Ectodermal cell (in vitro differentiated cells): ENCODE data around the gene KCTD17.

Experiments used
- H3K27ac ChIP-seq: 2 replicates; pipeline ENCODE4 v1.7.0; 2013; ENCODE audit warnings: mild to moderate bottlenecking, low read depth, low read length; ENCODE audit not compliant: insufficient read depth, poor library complexity, severe bottlenecking
- H3K27me3 ChIP-seq: 2 replicates; pipeline ENCODE4 v1.7.0; 2013; ENCODE audit warnings: mild to moderate bottlenecking, low read length; ENCODE audit not compliant: insufficient read depth, control insufficient read depth, poor library complexity, severe bottlenecking
- H3K36me3 ChIP-seq: one replicate; pipeline ENCODE4 v1.7.0; 2013; ENCODE audit warnings: low read length; ENCODE audit not compliant: control insufficient read depth, insufficient read depth
- H3K4me1 ChIP-seq: one replicate; pipeline ENCODE4 v1.7.0; 2013; ENCODE audit warnings: low read length; ENCODE audit not compliant: control insufficient read depth, insufficient read depth
- H3K4me3 ChIP-seq: 2 replicates; pipeline ENCODE4 v1.7.0; 2013; ENCODE audit warnings: low read depth, low read length, control low read depth; ENCODE audit not compliant: insufficient read depth
- H3K9me3 ChIP-seq: 2 replicates; pipeline ENCODE4 v1.7.0; 2013; ENCODE audit warnings: mild to moderate bottlenecking, low read length, moderate library complexity; ENCODE audit not compliant: control insufficient read depth
- WGBS, 2 experiments: methylation state at CpG; one replicate each; pipeline ENCODE4 v1.1.7; 2013; ENCODE audit warnings: missing lambda C conversion rate in 2 of 2; 5-methylcytosine and 5-hydroxymethylcytosine counted together

KCTD17 gene

GRCh38 chr22:37101311-37102066, 49.9 kb downstream of the KCTD17 start:
- Histone ChIP-seq H3K27me3 (peaks cover 11% of the 10 kb centered on the region), H3K4me1 (no peaks in the 10 kb centered on the region), H3K9me3 (no peaks in the 10 kb centered on the region), H3K36me3 (no peaks in the 10 kb centered on the region), H3K4me3 (no peak overlapping the region), H3K27ac (no peak overlapping the region)
- WGBS, 2 experiments = 89 to 91% methylated on average over 10 of the region's 10 CpGs

GRCh38 chr22:37103151-37103550, 51.6 kb downstream of the KCTD17 start:
- Histone ChIP-seq H3K36me3 (no peaks in the 10 kb centered on the region), H3K4me3 (no peak overlapping the region), H3K4me1 (no peaks in the 10 kb centered on the region), H3K27ac (no peak overlapping the region), H3K27me3 (no peaks in the 10 kb centered on the region), H3K9me3 (no peaks in the 10 kb centered on the region)
- WGBS, 2 experiments = 81 to 87% methylated on average over 18 of the region's 18 CpGs

GRCh38 chr22:37103656-37104452, 52.3 kb downstream of the KCTD17 start:
- H3K27ac ChIP-seq = no peak overlapping the region
- no peaks in the 10 kb centered on the region for H3K36me3 ChIP-seq
- no peak overlapping the region for H3K4me3 ChIP-seq
- no peaks in the 10 kb centered on the region for H3K9me3 ChIP-seq
- no peaks in the 10 kb centered on the region for H3K27me3 ChIP-seq
- 86 to 88% methylated on average over 14 of the region's 14 CpGs for WGBS, 2 experiments
- no peaks in the 10 kb centered on the region for H3K4me1 ChIP-seq

GRCh38 chr22:37105154-37105553, 53.6 kb downstream of the KCTD17 start:
- Histone ChIP-seq H3K27me3 (no peaks in the 10 kb centered on the region), H3K4me1 (no peaks in the 10 kb centered on the region), H3K9me3 (no peaks in the 10 kb centered on the region), H3K27ac (no peak overlapping the region), H3K36me3 (no peaks in the 10 kb centered on the region), H3K4me3 (no peak overlapping the region)
- WGBS, 2 experiments = 58 to 60% methylated on average over 7 of the region's 7 CpGs

- Histone ChIP-seq H3K27me3 (no peaks in the 10 kb centered on the region), H3K4me3 (no peak overlapping the region), H3K36me3 (no peaks in the 10 kb centered on the region), H3K4me1 (no peaks in the 10 kb centered on the region), H3K9me3 (no peaks in the 10 kb centered on the region), H3K27ac (no peak overlapping the region)
- WGBS, 2 experiments = 92 to 97% methylated on average over 5 of the region's 5 CpGs
Observed at GRCh38 chr22:37105990-37106389, 54.4 kb downstream of the KCTD17 start.

GRCh38 chr22:37107816-37108621, 56.5 kb downstream of the KCTD17 start:
- Histone ChIP-seq H3K9me3 (no peaks in the 10 kb centered on the region), H3K27me3 (no peaks in the 10 kb centered on the region), H3K4me3 (no peak overlapping the region), H3K36me3 (no peaks in the 10 kb centered on the region), H3K27ac (no peak overlapping the region), H3K4me1 (no peaks in the 10 kb centered on the region)
- 92% methylated on average over 18 of the region's 18 CpGs for WGBS, 2 experiments

GRCh38 chr22:37109242-37109917, 57.8 kb downstream of the KCTD17 start, which contains the start of gene TMPRSS6:
TMPRSS6 (minus strand) TSS chr22:37109713; CDS start chr22:37103417, 6,296 bp downstream.
- no peaks in the 10 kb centered on the region for H3K27me3 ChIP-seq

GRCh38 chr22:37111156-37111717, 59.7 kb downstream of the KCTD17 start:
- Histone ChIP-seq H3K9me3 (no peaks in the 10 kb centered on the region), H3K27ac (no peak overlapping the region), H3K4me1 (no peaks in the 10 kb centered on the region), H3K27me3 (no peaks in the 10 kb centered on the region), H3K36me3 (no peaks in the 10 kb centered on the region), H3K4me3 (no peak overlapping the region)
- WGBS, 2 experiments = 94 to 95% methylated on average over 13 of the region's 13 CpGs

More at GRCh38 chr22:37109242-37109917, 57.8 kb downstream of the KCTD17 start, which contains the start of gene TMPRSS6:
- no peak within 1 kb of the TSS for H3K27ac ChIP-seq
- H3K4me3 ChIP-seq = no peak within 1 kb of the TSS
- H3K4me1 ChIP-seq = no peaks in the 10 kb centered on the region
- 81 to 84% methylated on average over 13 of the region's 13 CpGs for WGBS, 2 experiments
- H3K9me3 ChIP-seq = no peaks in the 10 kb centered on the region
- H3K36me3 ChIP-seq = no peaks in the 10 kb centered on the region

- H3K27ac ChIP-seq = no peak overlapping the region
- H3K9me3 ChIP-seq = no peaks in the 10 kb centered on the region
- WGBS, 2 experiments = 85 to 89% methylated on average over 12 of the region's 12 CpGs
- H3K4me3 ChIP-seq = no peak overlapping the region
- no peaks in the 10 kb centered on the region for H3K27me3 ChIP-seq
- H3K36me3 ChIP-seq = no peaks in the 10 kb centered on the region
- H3K4me1 ChIP-seq = no peaks in the 10 kb centered on the region
Observed at GRCh38 chr22:37112084-37112728, 60.7 kb downstream of the KCTD17 start.
